HCT116 (cell line): ENCODE measurements around the gene NIF3L1.

Experiments used
- CBX3 ChIP-seq: IDR thresholded peaks from 2 replicates; pipeline ENCODE4 v1.6.1; 2012; ENCODE audit warnings: low read depth
- CTCF ChIP-seq, 3 experiments: fragments of 200-600 bp in 1 of 3; sonication (generic) in 1 of 3; IDR thresholded peaks in 2 of 3; conservative IDR thresholded peaks in 1 of 3; 2 replicates each; pipeline ENCODE4 v1.5.1; 2012 to 2017; ENCODE audit warnings: low read depth in 2 of 3, low read length in 2 of 3, antibody characterized with exemption in 1 of 3, borderline replicate concordance in 1 of 3, control low read depth in 1 of 3, mild to moderate bottlenecking in 1 of 3, mixed read lengths in 1 of 3, mixed run types in 1 of 3, moderate library complexity in 1 of 3; ENCODE audit not compliant: insufficient read depth in 1 of 3
- EZH2 ChIP-seq: fragments of 200-600 bp; sonication (generic); IDR thresholded peaks from 2 replicates; pipeline ENCODE4 v1.6.1; 2017; ENCODE audit warnings: antibody characterized with exemption, mixed run types
- JUND ChIP-seq: IDR thresholded peaks from 2 replicates; pipeline ENCODE4 v1.6.1; 2012
- POLR2A ChIP-seq: IDR thresholded peaks from 2 replicates; pipeline ENCODE4 v1.7.0; 2011; ENCODE audit warnings: borderline replicate concordance; ENCODE audit not compliant: insufficient read depth, insufficient read length; ENCODE audit errors: extremely low read depth
- POLR2AphosphoS5 ChIP-seq: IDR thresholded peaks from 2 replicates; pipeline ENCODE4 v1.6.1; 2011; ENCODE audit warnings: mild to moderate bottlenecking, low read depth, low read length, moderate library complexity
- RAD21 ChIP-seq: IDR thresholded peaks from 2 replicates; pipeline ENCODE4 v1.6.1; 2012; ENCODE audit warnings: low read depth, mild to moderate bottlenecking
- SRF ChIP-seq: IDR thresholded peaks from 2 replicates; pipeline ENCODE4 v1.6.1; 2012; ENCODE audit warnings: low read depth
- TCF7L2 ChIP-seq: IDR thresholded peaks from 2 replicates; pipeline ENCODE4 v1.7.0; 2011; ENCODE audit warnings: borderline replicate concordance, inconsistent platforms; ENCODE audit not compliant: insufficient read depth, insufficient read length; ENCODE audit errors: extremely low read depth
- ZBTB33 ChIP-seq: IDR thresholded peaks from 2 replicates; pipeline ENCODE4 v1.6.1; 2011; ENCODE audit warnings: mild to moderate bottlenecking, low read length, moderate library complexity; ENCODE audit not compliant: insufficient replicate concordance; ENCODE audit errors: extremely low read depth
- ZNF274 ChIP-seq: fragments of 200-500 bp; sonication (Bioruptor generic); IDR thresholded peaks from 2 replicates; pipeline ENCODE4 v1.6.1; 2014; ENCODE audit warnings: mild to moderate bottlenecking, low read depth, low read length, inconsistent platforms

GRCh38 chr2:200939832-200940231, 50.7 kb downstream of the NIF3L1 start:
- TF ChIP-seq CTCF (IDR thresholded peaks at IDR 0.05 in 2 of 3, conservative IDR thresholded peaks at IDR 0.05 in 1 of 3; ENCODE audit: borderline replicate concordance in 1 of 3, insufficient read depth in 1 of 3, low read depth in 2 of 3, low read length in 2 of 3), result no peak
- no peak for TF ChIP-seq RAD21
- TF ChIP-seq POLR2A, result no peak
- no peak for TF ChIP-seq EZH2
- TF ChIP-seq SRF, result no peak
- TF ChIP-seq ZNF274, result no peak
- no peak for TF ChIP-seq TCF7L2
- TF ChIP-seq POLR2AphosphoS5, result no peak
- no peak for TF ChIP-seq JUND
- TF ChIP-seq CBX3, result no peak
- TF ChIP-seq ZBTB33, result no peak
